ENCODE results near the gene RXRB.

DNA sequence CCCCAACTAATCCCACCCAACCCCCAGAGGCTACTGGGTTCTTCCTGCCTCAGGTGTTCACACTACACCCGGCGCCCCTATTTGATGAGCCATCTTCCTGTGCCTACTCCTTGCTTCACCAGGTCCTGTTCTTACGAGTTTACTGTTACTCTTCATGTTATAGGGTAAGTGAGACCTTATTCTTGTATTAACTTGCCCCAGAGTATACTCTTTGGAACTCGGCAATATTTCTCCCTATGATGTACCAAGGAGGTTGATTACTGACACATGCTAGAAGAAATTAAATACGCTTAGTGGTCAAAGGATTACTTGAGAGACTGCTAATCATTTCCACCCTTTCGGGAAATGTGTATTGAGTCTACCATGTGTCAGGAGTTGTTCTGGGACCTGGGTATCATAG, 16.8 kb upstream of the RXRB start:
- TF ChIP-seq CTCF (IDR thresholded peaks at IDR 0.05) (no peak), POLR2A (IDR thresholded peaks at IDR 0.05) (no peak)
